Ishikawa (cell line): Measurements from ENCODE around the gene HNRNPM.

Experiments
- CEBPB ChIP-seq: IDR thresholded peaks from 2 replicates; pipeline ENCODE4 v1.6.1; 2012
- CREB1 ChIP-seq: IDR thresholded peaks from 2 replicates; pipeline ENCODE4 v1.6.1; 2012; ENCODE audit warnings: low read depth
- EGR1 ChIP-seq: IDR thresholded peaks from 2 replicates; pipeline ENCODE4 v1.6.1; 2012
- EP300 ChIP-seq: IDR thresholded peaks from 2 replicates; pipeline ENCODE4 v1.6.1; 2012; ENCODE audit warnings: borderline replicate concordance
- FOXM1 ChIP-seq: IDR thresholded peaks from 2 replicates; pipeline ENCODE4 v1.6.1; 2012; ENCODE audit warnings: low read depth, borderline replicate concordance
- MAX ChIP-seq: IDR thresholded peaks from 2 replicates; pipeline ENCODE4 v1.6.1; 2012
- NFIC ChIP-seq: IDR thresholded peaks from 2 replicates; pipeline ENCODE4 v1.6.1; 2012
- RAD21 ChIP-seq: IDR thresholded peaks from 2 replicates; pipeline ENCODE4 v1.6.1; 2012; ENCODE audit warnings: low read depth
- TAF1 ChIP-seq: IDR thresholded peaks from 2 replicates; pipeline ENCODE4 v1.6.1; 2012; ENCODE audit warnings: low read depth, mild to moderate bottlenecking
- TCF12 ChIP-seq: IDR thresholded peaks from 2 replicates; pipeline ENCODE4 v1.6.1; 2012; ENCODE audit warnings: low read depth
- TEAD4 ChIP-seq: IDR thresholded peaks from 2 replicates; pipeline ENCODE4 v1.6.1; 2012
- YY1 ChIP-seq: IDR thresholded peaks from 2 replicates; pipeline ENCODE4 v1.6.1; 2012; ENCODE audit warnings: low read depth
- ZBTB7A ChIP-seq: IDR thresholded peaks from 2 replicates; pipeline ENCODE4 v1.6.1; 2012; ENCODE audit warnings: low read depth
- TF ChIP-seq, protein P1 (sequence below): IDR thresholded peaks from 2 replicates; pipeline ENCODE4 v1.6.1; 2012
- TF ChIP-seq, protein P2 (sequence below): IDR thresholded peaks from 2 replicates; pipeline ENCODE4 v1.6.1; 2012; ENCODE audit warnings: low read depth, mild to moderate bottlenecking

Gene HNRNPM

DNA sequence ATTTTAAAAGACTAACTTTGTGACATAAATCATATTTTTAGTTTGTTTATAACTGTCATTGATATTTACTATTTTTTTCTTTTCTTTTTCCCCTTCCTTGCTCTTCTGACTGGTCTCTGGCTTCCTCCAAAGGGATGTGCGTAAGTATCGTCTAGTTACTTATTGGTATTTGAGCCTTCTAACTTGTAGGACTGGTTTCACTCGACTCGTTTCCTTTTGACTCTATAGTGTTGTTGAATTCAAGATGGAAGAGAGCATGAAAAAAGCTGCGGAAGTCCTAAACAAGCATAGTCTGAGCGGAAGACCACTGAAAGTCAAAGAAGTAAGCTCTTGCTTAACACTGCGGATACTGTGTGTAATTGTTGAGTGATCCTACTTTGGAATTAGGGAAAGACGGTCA is 18.6 kb downstream of the HNRNPM start:
- TF ChIP-seq TAF1 (no peak), FOXM1 (no peak), TCF12 (no peak), EP300 (no peak), EGR1 (no peak)
- TF ChIP-seq, protein P1, sequence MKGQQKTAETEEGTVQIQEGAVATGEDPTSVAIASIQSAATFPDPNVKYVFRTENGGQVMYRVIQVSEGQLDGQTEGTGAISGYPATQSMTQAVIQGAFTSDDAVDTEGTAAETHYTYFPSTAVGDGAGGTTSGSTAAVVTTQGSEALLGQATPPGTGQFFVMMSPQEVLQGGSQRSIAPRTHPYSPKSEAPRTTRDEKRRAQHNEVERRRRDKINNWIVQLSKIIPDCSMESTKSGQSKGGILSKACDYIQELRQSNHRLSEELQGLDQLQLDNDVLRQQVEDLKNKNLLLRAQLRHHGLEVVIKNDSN = no peak

- TF ChIP-seq ZBTB7A (no peak), YY1 (no peak), EP300 (no peak), TCF12 (no peak), RAD21 (no peak), CEBPB (no peak), EGR1 (no peak), NFIC (no peak), TAF1 (no peak), MAX (no peak), TEAD4 (no peak), CREB1 (no peak), FOXM1 (no peak)
- TF ChIP-seq, protein P1 = no peak
- TF ChIP-seq, protein P2, sequence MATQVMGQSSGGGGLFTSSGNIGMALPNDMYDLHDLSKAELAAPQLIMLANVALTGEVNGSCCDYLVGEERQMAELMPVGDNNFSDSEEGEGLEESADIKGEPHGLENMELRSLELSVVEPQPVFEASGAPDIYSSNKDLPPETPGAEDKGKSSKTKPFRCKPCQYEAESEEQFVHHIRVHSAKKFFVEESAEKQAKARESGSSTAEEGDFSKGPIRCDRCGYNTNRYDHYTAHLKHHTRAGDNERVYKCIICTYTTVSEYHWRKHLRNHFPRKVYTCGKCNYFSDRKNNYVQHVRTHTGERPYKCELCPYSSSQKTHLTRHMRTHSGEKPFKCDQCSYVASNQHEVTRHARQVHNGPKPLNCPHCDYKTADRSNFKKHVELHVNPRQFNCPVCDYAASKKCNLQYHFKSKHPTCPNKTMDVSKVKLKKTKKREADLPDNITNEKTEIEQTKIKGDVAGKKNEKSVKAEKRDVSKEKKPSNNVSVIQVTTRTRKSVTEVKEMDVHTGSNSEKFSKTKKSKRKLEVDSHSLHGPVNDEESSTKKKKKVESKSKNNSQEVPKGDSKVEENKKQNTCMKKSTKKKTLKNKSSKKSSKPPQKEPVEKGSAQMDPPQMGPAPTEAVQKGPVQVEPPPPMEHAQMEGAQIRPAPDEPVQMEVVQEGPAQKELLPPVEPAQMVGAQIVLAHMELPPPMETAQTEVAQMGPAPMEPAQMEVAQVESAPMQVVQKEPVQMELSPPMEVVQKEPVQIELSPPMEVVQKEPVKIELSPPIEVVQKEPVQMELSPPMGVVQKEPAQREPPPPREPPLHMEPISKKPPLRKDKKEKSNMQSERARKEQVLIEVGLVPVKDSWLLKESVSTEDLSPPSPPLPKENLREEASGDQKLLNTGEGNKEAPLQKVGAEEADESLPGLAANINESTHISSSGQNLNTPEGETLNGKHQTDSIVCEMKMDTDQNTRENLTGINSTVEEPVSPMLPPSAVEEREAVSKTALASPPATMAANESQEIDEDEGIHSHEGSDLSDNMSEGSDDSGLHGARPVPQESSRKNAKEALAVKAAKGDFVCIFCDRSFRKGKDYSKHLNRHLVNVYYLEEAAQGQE = no peak
Observed at GRCh38 chr19:8466018-8466417, 21.2 kb downstream of the HNRNPM start.

- TF ChIP-seq, protein P1 = no peak
Observed at GRCh38 chr19:8468124-8468523, 23.3 kb downstream of the HNRNPM start.

DNA sequence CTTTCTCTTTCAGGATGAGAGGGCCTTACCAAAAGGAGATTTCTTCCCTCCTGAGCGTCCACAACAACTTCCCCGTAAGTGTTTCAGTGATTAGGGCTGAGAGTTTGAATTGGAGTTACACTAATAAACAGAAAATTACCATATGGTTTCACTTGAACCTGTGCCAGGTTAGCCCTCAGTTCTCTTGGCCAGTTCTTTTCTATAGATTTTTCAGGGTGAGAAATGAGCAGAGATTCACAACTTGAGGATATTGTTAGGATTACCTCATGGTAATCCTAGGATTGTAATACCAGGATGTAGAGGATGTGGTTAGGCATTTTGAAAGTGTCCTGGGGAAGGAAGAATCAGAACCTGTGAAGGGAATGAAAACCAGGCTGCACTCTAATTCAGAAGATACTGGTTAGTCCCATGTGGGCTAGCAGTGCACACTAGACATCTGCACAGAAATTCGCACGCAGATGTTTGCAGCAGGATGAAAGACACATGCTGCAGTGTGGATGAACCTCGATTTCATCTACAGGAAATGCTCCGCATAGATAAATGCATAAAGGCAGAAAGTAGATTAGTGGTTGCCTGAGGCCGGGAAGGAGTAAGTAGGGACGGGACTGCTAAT is 24.1 kb downstream of the HNRNPM start:
- TF ChIP-seq ZBTB7A (no peak), NFIC (no peak), FOXM1 (no peak), YY1 (no peak), RAD21 (no peak), CREB1 (no peak)
- TF ChIP-seq, protein P2 = no peak

DNA sequence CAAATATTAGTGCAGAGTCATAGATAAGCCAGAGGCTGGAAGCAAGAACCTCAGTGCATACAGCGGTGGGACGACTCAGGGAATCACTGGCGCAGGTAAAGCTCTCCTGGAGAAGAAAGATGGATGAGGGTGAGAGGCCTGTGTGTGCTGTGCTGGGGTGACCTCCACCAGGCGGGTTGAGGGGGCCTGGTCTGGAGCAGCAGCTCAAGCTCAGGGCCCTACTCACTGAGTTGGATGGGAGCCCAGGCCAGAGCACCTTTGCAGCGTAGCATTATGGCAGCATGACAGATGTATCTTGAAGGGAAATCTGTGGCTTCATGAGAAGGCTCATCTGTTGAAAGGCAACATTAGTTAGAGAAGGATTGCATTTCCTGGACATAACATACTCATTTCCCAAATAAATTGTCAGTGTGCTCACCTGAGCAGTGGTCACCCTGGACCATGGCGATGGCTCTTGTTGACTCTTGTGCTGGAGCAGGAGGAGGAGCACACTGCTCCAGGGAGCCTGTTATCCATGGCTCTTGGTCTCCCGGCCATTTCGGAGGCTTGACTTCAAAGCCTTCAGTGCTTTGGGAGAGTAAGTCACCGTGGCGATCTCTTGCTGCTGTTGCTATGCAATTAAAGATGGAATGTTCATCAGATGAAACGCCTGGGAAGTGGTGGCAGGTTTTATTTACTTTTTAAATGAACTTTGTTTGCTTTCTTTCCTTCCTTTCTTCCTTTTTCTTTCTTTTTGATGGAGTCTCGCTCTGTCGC is 25.0 kb downstream of the HNRNPM start:
- TF ChIP-seq YY1 = no peak
- TF ChIP-seq FOXM1 = no peak
- TF ChIP-seq TEAD4 = no peak
- no peak for TF ChIP-seq EP300
- no peak for TF ChIP-seq CEBPB
- TF ChIP-seq TCF12 = no peak
- TF ChIP-seq ZBTB7A = no peak

DNA sequence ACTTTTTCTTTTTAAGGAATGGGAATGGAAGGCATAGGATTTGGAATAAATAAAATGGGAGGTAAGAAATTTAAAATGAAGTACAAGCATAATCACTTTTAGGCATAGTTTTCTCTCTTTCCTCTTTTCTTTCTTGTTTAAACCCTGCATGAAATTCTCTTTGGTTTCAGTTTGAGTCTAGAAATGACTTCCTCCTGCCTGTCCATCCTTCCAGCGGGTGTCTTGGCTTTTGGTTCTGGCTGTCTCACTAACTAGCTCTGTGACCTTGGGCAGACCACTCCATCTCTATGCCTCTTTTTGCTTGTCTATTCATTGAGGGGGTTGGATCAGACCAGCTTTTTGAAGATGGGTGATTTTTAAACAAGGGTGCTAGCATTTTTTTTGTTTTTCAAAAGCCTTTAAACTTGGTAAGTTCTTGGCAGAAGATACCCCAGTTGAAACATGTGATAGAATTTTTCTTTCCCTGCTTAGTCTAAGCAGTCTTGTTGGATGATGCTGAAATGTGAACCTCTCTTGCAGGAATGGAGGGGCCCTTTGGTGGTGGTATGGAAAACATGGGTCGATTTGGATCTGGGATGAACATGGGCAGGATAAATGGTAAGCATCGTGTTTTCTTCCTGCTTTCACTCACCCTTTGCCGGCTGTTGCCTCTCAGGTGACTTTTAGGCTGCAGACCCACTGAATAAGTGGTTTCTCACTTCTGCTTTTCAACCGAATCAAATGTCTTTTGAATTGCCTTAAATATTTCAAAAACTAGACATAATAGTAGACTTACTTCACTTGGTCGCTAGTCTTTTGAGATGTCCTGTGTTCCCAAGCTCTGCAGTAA is 29.1 kb downstream of the HNRNPM start:
- TF ChIP-seq TEAD4 = no peak
- TF ChIP-seq FOXM1 = no peak
- TF ChIP-seq TAF1 = no peak
- no peak for TF ChIP-seq EGR1
- no peak for TF ChIP-seq YY1
- TF ChIP-seq CEBPB = no peak
- no peak for TF ChIP-seq MAX
- TF ChIP-seq, protein P1 = no peak
- TF ChIP-seq EP300 = no peak
- TF ChIP-seq TCF12 = no peak
- TF ChIP-seq ZBTB7A = no peak
- no peak for TF ChIP-seq CREB1
- no peak for TF ChIP-seq NFIC
- TF ChIP-seq, protein P2 = no peak
- no peak for TF ChIP-seq RAD21
